Gastrocnemius medialis (tissue), 4 donors: ENCODE results near the gene AQP12B.

Experiments used
- CTCF ChIP-seq, 5 experiments: fragments of 450-650 bp in 3 of 5; fragments of 200-600 bp in 2 of 5; sonication (generic) in 2 of 5; IDR thresholded peaks in 4 of 5; conservative IDR thresholded peaks in 1 of 5; 1 replicate in 4 of 5; 2 replicates in 1 of 5; pipeline ENCODE4 v1.5.1; 2016 to 2019; ENCODE audit warnings: antibody characterized with exemption in 5 of 5, mild to moderate bottlenecking in 3 of 5, moderate library complexity in 3 of 5
- POLR2A ChIP-seq, 2 donors: fragments of 450-650 bp; IDR thresholded peaks; one replicate each; pipeline ENCODE4 v1.6.1; 2017; ENCODE audit warnings: antibody characterized with exemption in 2 of 2, mild to moderate bottlenecking in 2 of 2, moderate library complexity in 2 of 2

GRCh38 chr2:240687741-240688552, 5.3 kb upstream of the AQP12B start:
- no peak for TF ChIP-seq CTCF (IDR thresholded peaks at IDR 0.05 in 4 of 5, conservative IDR thresholded peaks at IDR 0.05 in 1 of 5)
- no peak for TF ChIP-seq POLR2A (IDR thresholded peaks at IDR 0.05)
